Activated CD8-positive, alpha-beta T cell treated with anti-CD3 and anti-CD28 coated beads, Interleukin-2, amount 10 ng/mL, durations not matched to agents 7 days and 5 days (primary cell): ENCODE measurements around the gene PTPN2. TPM values are rescaled to one million over a fixed set of nuclear protein-coding genes. Genes with fewer than 3 reads are reported as not detected.

Experiments used
- ATAC-seq: fragments of 150-1000 bp; cut with Tn5 transposase; one replicate; pipeline ENCODE4 v1.10.0; 2021; ENCODE audit warnings: moderate library complexity
- CTCF ChIA-PET: fragments of 350-600 bp; sonication (Branson Sonifier 250); formaldehyde crosslinking; loops from one replicate; lab custom pipeline; 2021; ENCODE audit warnings: antibody characterized with exemption; lab: Charles Lee
- POLR2A ChIA-PET: fragments of 350-600 bp; sonication (Branson Sonifier 250); formaldehyde crosslinking; loops from one replicate; lab custom pipeline; 2021; ENCODE audit warnings: antibody characterized with exemption; lab: Charles Lee
- DNase-seq: peaks from one replicate; pipeline ENCODE4 v3.0.0-alpha.2; 2020
- H3K27ac Mint-ChIP-seq: one replicate; pipeline ENCODE4 v1.8.0; 2021; ENCODE audit warnings: mild to moderate bottlenecking, mixed read lengths
- H3K27me3 Mint-ChIP-seq: one replicate; pipeline ENCODE4 v1.8.0; 2021; ENCODE audit warnings: low read depth, mixed read lengths
- H3K36me3 Mint-ChIP-seq: one replicate; pipeline ENCODE4 v1.8.0; 2021; ENCODE audit warnings: low read depth, mixed read lengths
- H3K4me1 Mint-ChIP-seq: one replicate; pipeline ENCODE4 v1.8.0; 2021; ENCODE audit warnings: low read depth, mixed read lengths
- H3K4me3 Mint-ChIP-seq: one replicate; pipeline ENCODE4 v1.8.0; 2021; ENCODE audit warnings: mild to moderate bottlenecking, mixed read lengths
- H3K9me3 Mint-ChIP-seq: one replicate; pipeline ENCODE4 v1.8.0; 2022; ENCODE audit warnings: mixed read lengths; ENCODE audit not compliant: insufficient read depth
- total RNA-seq, 2 experiments: library from RNA; stranded (reverse); gene quantifications; one replicate each; pipeline ENCODE4 v1.2.3, GENCODE V29; 2021

The PTPN2 gene
- total RNA-seq, 2 experiments from 2014 or later = 52.9 to 53.6 TPM

- POLR2A ChIA-PET = interaction anchor here (1.0 kb wide), 1 partner anchor 81 kb away, joined by 3 read pairs; the partner anchor contains the start of gene PTPN2
- no peak overlapping the region for H3K27ac Mint-ChIP-seq
Measured at GRCh38 chr18:12803069-12803936, 80.7 kb downstream of the PTPN2 start.

GRCh38 chr18:12802538-12802937 is 81.5 kb downstream of the PTPN2 start:
- no peaks in the 10 kb centered on the region for H3K9me3 Mint-ChIP-seq
- peaks cover 14% of the 10 kb centered on the region for H3K4me1 Mint-ChIP-seq
- ChIA-PET POLR2A (interaction anchor here (0.6 to 1.0 kb wide), 2 partner anchors 82 to 91 kb away, joined by 3 read pairs; partner anchors contain the start of gene PTPN2), CTCF (no interaction called here)
- no peaks in the 10 kb centered on the region for H3K27me3 Mint-ChIP-seq
- DNase-seq = no peak
- H3K27ac Mint-ChIP-seq = no peak overlapping the region
- H3K4me3 Mint-ChIP-seq = no peak overlapping the region
- ATAC-seq = no peak
- H3K36me3 Mint-ChIP-seq = peaks cover 43% of the 10 kb centered on the region

More at GRCh38 chr18:12803069-12803936, 80.7 kb downstream of the PTPN2 start:
- H3K9me3 Mint-ChIP-seq = no peaks in the 10 kb centered on the region
- ATAC-seq = no peak
- DNase-seq = no peak
- CTCF ChIA-PET = interaction anchor here (1.0 kb wide), 1 partner anchor 15 kb away, joined by 3 read pairs; no protein-coding TSS in a partner anchor
- H3K4me1 Mint-ChIP-seq = peaks cover 14% of the 10 kb centered on the region
- peaks cover 43% of the 10 kb centered on the region for H3K36me3 Mint-ChIP-seq
- no peak overlapping the region for H3K4me3 Mint-ChIP-seq
- no peaks in the 10 kb centered on the region for H3K27me3 Mint-ChIP-seq

DNA sequence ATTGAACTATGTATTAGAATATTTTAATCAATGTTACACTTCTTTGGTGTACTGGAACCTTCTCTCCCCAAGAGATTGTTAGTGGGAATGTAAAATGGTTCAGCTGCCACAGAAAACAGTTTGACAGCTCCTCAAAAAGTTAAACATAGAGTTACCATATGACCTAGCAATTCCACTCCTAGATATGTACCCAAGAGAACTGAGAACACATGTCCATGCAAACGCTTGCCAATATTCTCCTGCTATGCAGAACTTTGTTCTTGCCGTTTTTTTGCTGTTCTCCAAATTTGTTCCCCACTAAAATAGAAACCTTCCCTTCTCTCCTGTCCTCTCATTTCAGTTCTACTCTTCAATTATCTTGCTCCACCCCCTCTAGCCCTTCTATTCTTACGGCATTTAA is 87.6 kb downstream of the PTPN2 start:
- ChIA-PET POLR2A (interaction anchor here (1.1 kb wide), 1 partner anchor 9 kb away, joined by 3 read pairs; no protein-coding TSS in a partner anchor), CTCF (no interaction called here)
- Mint-ChIP-seq H3K4me1 (peaks cover 2% of the 10 kb centered on the region), H3K36me3 (peaks cover 27% of the 10 kb centered on the region), H3K27me3 (no peaks in the 10 kb centered on the region), H3K9me3 (no peaks in the 10 kb centered on the region), H3K27ac (no peak overlapping the region), H3K4me3 (no peak overlapping the region)
- DNase-seq (no peak), ATAC-seq (no peak)

GRCh38 chr18:12791610-12792009 is 92.4 kb downstream of the PTPN2 start:
- Mint-ChIP-seq H3K27ac (no peak overlapping the region), H3K9me3 (no peaks in the 10 kb centered on the region), H3K4me3 (no peak overlapping the region), H3K36me3 (peaks cover 18% of the 10 kb centered on the region), H3K4me1 (peaks cover 2% of the 10 kb centered on the region), H3K27me3 (no peaks in the 10 kb centered on the region)
- CTCF ChIA-PET = no interaction called here
- no peak for DNase-seq
- POLR2A ChIA-PET = no interaction called here
- ATAC-seq = no peak

GRCh38 chr18:12786669-12787068 is 97.4 kb downstream of the PTPN2 start:
- DNase-seq = no peak
- ChIA-PET CTCF (no interaction called here), POLR2A (no interaction called here)
- Mint-ChIP-seq H3K36me3 (peaks cover 11% of the 10 kb centered on the region), H3K4me3 (no peak overlapping the region), H3K4me1 (no peaks in the 10 kb centered on the region), H3K27me3 (no peaks in the 10 kb centered on the region), H3K9me3 (no peaks in the 10 kb centered on the region), H3K27ac (no peak overlapping the region)
- no peak for ATAC-seq

GRCh38 chr18:12783524-12783923 is 100.5 kb downstream of the PTPN2 start:
- peaks cover 9% of the 10 kb centered on the region for H3K36me3 Mint-ChIP-seq
- no peak overlapping the region for H3K4me3 Mint-ChIP-seq
- POLR2A ChIA-PET = no interaction called here
- H3K4me1 Mint-ChIP-seq = no peaks in the 10 kb centered on the region
- H3K27me3 Mint-ChIP-seq = no peaks in the 10 kb centered on the region
- no peaks in the 10 kb centered on the region for H3K9me3 Mint-ChIP-seq
- CTCF ChIA-PET = interaction anchor here (2.1 kb wide), 1 partner anchor 151 kb away, joined by 7 read pairs; no protein-coding TSS in a partner anchor
- ATAC-seq (no peak), DNase-seq (no peak)
- no peak overlapping the region for H3K27ac Mint-ChIP-seq

- CTCF ChIA-PET = interaction anchor here (2.1 kb wide), 1 partner anchor 152 kb away, joined by 7 read pairs; no protein-coding TSS in a partner anchor
- H3K9me3 Mint-ChIP-seq = no peaks in the 10 kb centered on the region
- H3K4me1 Mint-ChIP-seq = no peaks in the 10 kb centered on the region
- no peaks in the 10 kb centered on the region for H3K27me3 Mint-ChIP-seq
- H3K27ac Mint-ChIP-seq = no peak overlapping the region
- POLR2A ChIA-PET = no interaction called here
- DNase-seq (no peak), ATAC-seq (no peak)
- peaks cover 9% of the 10 kb centered on the region for H3K36me3 Mint-ChIP-seq
- no peak overlapping the region for H3K4me3 Mint-ChIP-seq
Measured at GRCh38 chr18:12782521-12782920, 101.5 kb downstream of the PTPN2 start.

- Mint-ChIP-seq H3K9me3 (peaks cover 3% of the 10 kb centered on the region), H3K4me1 (peaks cover 7% of the 10 kb centered on the region), H3K27me3 (no peaks in the 10 kb centered on the region), H3K36me3 (peaks cover 9% of the 10 kb centered on the region), H3K4me3 (no peak overlapping the region), H3K27ac (no peak overlapping the region)
- DNase-seq = no peak
- POLR2A ChIA-PET = interaction anchor here (0.6 to 1.0 kb wide), 2 partner anchors 104 to 438 kb away, joined by 3 read pairs; partner anchors contain the start of gene PTPN2
- ATAC-seq = no peak
- CTCF ChIA-PET = interaction anchor here (1.3 kb wide), 1 partner anchor 13 kb away, joined by 3 read pairs; no protein-coding TSS in a partner anchor
Measured at GRCh38 chr18:12779456-12779855, 104.6 kb downstream of the PTPN2 start.

DNA sequence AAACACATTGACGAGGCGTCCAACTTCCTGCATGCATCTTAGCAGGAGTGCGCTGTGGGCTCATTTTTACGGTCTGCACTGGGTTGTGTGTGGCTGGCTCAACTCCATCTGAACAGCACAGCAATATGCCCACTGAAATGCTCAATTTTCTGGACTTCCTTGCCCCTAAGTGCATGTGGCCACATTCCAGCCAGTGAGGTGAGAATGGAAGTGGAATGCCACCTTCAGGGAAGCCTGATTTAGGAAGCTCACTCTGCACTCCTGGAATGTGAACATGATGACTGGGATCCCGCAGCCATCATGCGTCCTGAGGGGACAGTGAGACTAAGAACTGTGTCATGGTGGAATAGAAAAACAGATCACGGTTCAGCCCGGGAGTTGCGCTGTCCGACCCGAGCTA is 105.0 kb downstream of the PTPN2 start:
- Mint-ChIP-seq H3K4me3 (no peak overlapping the region), H3K27ac (no peak overlapping the region), H3K4me1 (peaks cover 8% of the 10 kb centered on the region), H3K27me3 (no peaks in the 10 kb centered on the region), H3K9me3 (peaks cover 3% of the 10 kb centered on the region), H3K36me3 (peaks cover 9% of the 10 kb centered on the region)
- DNase-seq (no peak), ATAC-seq (no peak)
- CTCF ChIA-PET = interaction anchor here (1.3 kb wide), 1 partner anchor 12 kb away, joined by 3 read pairs; no protein-coding TSS in a partner anchor
- POLR2A ChIA-PET = interaction anchor here (0.6 to 1.0 kb wide), 2 partner anchors 105 to 438 kb away, joined by 3 read pairs; partner anchors contain the start of gene PTPN2

GRCh38 chr18:12777500-12777944 is 106.5 kb downstream of the PTPN2 start:
- no peak for ATAC-seq
- Mint-ChIP-seq H3K27me3 (no peaks in the 10 kb centered on the region), H3K36me3 (peaks cover 7% of the 10 kb centered on the region), H3K4me3 (no peak overlapping the region), H3K27ac (no peak overlapping the region), H3K9me3 (peaks cover 3% of the 10 kb centered on the region), H3K4me1 (peaks cover 13% of the 10 kb centered on the region)
- POLR2A ChIA-PET = no interaction called here
- DNase-seq = no peak
- CTCF ChIA-PET = no interaction called here

- DNase-seq = no peak
- Mint-ChIP-seq H3K36me3 (peaks cover 7% of the 10 kb centered on the region), H3K9me3 (peaks cover 3% of the 10 kb centered on the region), H3K27me3 (no peaks in the 10 kb centered on the region), H3K4me3 (no peak overlapping the region), H3K27ac (no peak overlapping the region), H3K4me1 (peaks cover 13% of the 10 kb centered on the region)
- POLR2A ChIA-PET = interaction anchor here (2.0 to 2.7 kb wide), 4 partner anchors 27 to 107 kb away, joined by 6 to 21 read pairs (median 10); partner anchors contain the start of genes CEP76, PSMG2 and PTPN2
- CTCF ChIA-PET = interaction anchor here (1.5 to 2.4 kb wide), 3 partner anchors 27 to 117 kb away, joined by 4 to 10 read pairs (median 5); no protein-coding TSS in a partner anchor
- ATAC-seq = no peak
Measured at GRCh38 chr18:12776821-12777471, 107.1 kb downstream of the PTPN2 start.
